Endodermal cell (in vitro differentiated cells): Measurements from ENCODE around the gene GDF15. TPM values are rescaled to one million over a fixed set of nuclear protein-coding genes. Genes with fewer than 3 reads are reported as not detected.
A peak's percentile ranks its signal among the peaks of the same experiment; 100 is the strongest.

Source experiments
- DNase-seq: peaks from one replicate; pipeline ENCODE4 v3.0.0-alpha.2; 2017
- H3K27ac ChIP-seq: 2 replicates; pipeline ENCODE4 v1.5.1; 2013; ENCODE audit warnings: mild to moderate bottlenecking, low read depth, low read length, moderate library complexity
- H3K27me3 ChIP-seq: 2 replicates; pipeline ENCODE4 v1.6.1; 2013; ENCODE audit warnings: mild to moderate bottlenecking, low read length, moderate library complexity; ENCODE audit not compliant: insufficient read depth, control insufficient read depth, poor library complexity, severe bottlenecking
- H3K36me3 ChIP-seq: 2 replicates; pipeline ENCODE4 v1.7.0; 2013; ENCODE audit warnings: mild to moderate bottlenecking, low read length, moderate library complexity; ENCODE audit not compliant: control insufficient read depth, insufficient read depth
- H3K4me1 ChIP-seq: one replicate; pipeline ENCODE4 v1.7.0; 2013; ENCODE audit warnings: low read length; ENCODE audit not compliant: control insufficient read depth, insufficient read depth
- H3K4me3 ChIP-seq: 2 replicates; pipeline ENCODE4 v1.5.1; 2013; ENCODE audit warnings: mild to moderate bottlenecking, low read length, moderate library complexity
- H3K9ac ChIP-seq: 2 replicates; pipeline ENCODE4 v1.6.1; 2013; ENCODE audit warnings: mild to moderate bottlenecking, low read length, moderate library complexity; ENCODE audit not compliant: poor library complexity, severe bottlenecking; ENCODE audit errors: extremely low read depth
- H3K9me3 ChIP-seq: 2 replicates; pipeline ENCODE4 v1.6.1; 2013; ENCODE audit warnings: mild to moderate bottlenecking, low read length, moderate library complexity; ENCODE audit not compliant: control insufficient read depth
- H3K27ac Mint-ChIP-seq: 2 replicates; pipeline ENCODE4 v1.8.0; 2020; ENCODE audit warnings: mixed read lengths
- H3K27me3 Mint-ChIP-seq: 2 replicates; pipeline ENCODE4 v1.8.0; 2021; ENCODE audit warnings: mild to moderate bottlenecking, mixed read lengths; ENCODE audit not compliant: insufficient read depth
- H3K36me3 Mint-ChIP-seq: 2 replicates; pipeline ENCODE4 v1.8.0; 2020; ENCODE audit warnings: low read depth, mixed read lengths
- H3K4me1 Mint-ChIP-seq: 2 replicates; pipeline ENCODE4 v1.8.0; 2020; ENCODE audit warnings: mixed read lengths
- H3K4me3 Mint-ChIP-seq: 2 replicates; pipeline ENCODE4 v1.8.0; 2020; ENCODE audit warnings: mild to moderate bottlenecking, moderate library complexity, mixed read lengths
- H3K9me3 Mint-ChIP-seq: 2 replicates; pipeline ENCODE4 v1.8.0; 2020; ENCODE audit warnings: mild to moderate bottlenecking, mixed read lengths
- CTCF ChIP-seq: fragments of 200-600 bp; sonication (generic); conservative IDR thresholded peaks from 2 replicates; pipeline ENCODE4 v1.5.0; 2021; ENCODE audit warnings: antibody characterized with exemption, mild to moderate bottlenecking
- WGBS, 2 experiments: methylation state at CpG; one replicate each; pipeline versions ENCODE4 v1.1.5 to v1.1.7; 2013; ENCODE audit warnings: missing lambda C conversion rate in 2 of 2, mixed read lengths in 1 of 2; ENCODE audit not compliant: insufficient coverage in 1 of 2, insufficient read length in 1 of 2; 5-methylcytosine and 5-hydroxymethylcytosine counted together
- total RNA-seq, 2 donors: library from RNA; stranded (reverse); fragmentation: NEBNext Ultra II Directional in 1 of 2; extraction: Animal tissue kit (Norgen Biotek cat#: 25700) in 1 of 2; gene quantifications; 2 replicates in 1 of 2; 3 replicates in 1 of 2; pipeline ENCODE4 v1.2.1, GENCODE V29; 2021

GDF15 gene
- total RNA-seq, 2 donors from 2014 or later = 0.90 to 2.2 TPM

- Mint-ChIP-seq H3K36me3 (no peaks in the 10 kb centered on the region), H3K4me1 (peaks cover 5% of the 10 kb centered on the region), H3K9me3 (no peaks in the 10 kb centered on the region), H3K27ac (no peak overlapping the region), H3K4me3 (peak overlapping the region; percentile 45), H3K27me3 (peaks cover 4% of the 10 kb centered on the region)
- Histone ChIP-seq H3K27ac (peak overlapping the region; percentile 94), H3K4me1 (peaks cover 7% of the 10 kb centered on the region), H3K9me3 (no peaks in the 10 kb centered on the region), H3K36me3 (no peaks in the 10 kb centered on the region), H3K27me3 (no peaks in the 10 kb centered on the region), H3K4me3 (peak overlapping the region; percentile 58), H3K9ac (peak overlapping the region; percentile 69)
- 26 to 48% methylated on average over 8 to 13 of the region's 13 CpGs for WGBS, 2 experiments
- peak; percentile 70 for DNase-seq
- no peak for TF ChIP-seq CTCF
Measured at GRCh38 chr19:18429717-18430416, 43.9 kb downstream of the GDF15 start.

GRCh38 chr19:18430417-18431144 is 44.6 kb downstream of the GDF15 start:
- Mint-ChIP-seq H3K27me3 (peaks cover 4% of the 10 kb centered on the region), H3K36me3 (no peaks in the 10 kb centered on the region), H3K27ac (no peak overlapping the region), H3K4me1 (peaks cover 5% of the 10 kb centered on the region), H3K9me3 (no peaks in the 10 kb centered on the region), H3K4me3 (peak overlapping the region; percentile 19)
- TF ChIP-seq CTCF = no peak
- no peak for DNase-seq
- 89 to 92% methylated on average over 12 to 21 of the region's 21 CpGs for WGBS, 2 experiments
- H3K36me3 ChIP-seq = no peaks in the 10 kb centered on the region
- H3K27me3 ChIP-seq = no peaks in the 10 kb centered on the region
- no peak overlapping the region for H3K9ac ChIP-seq
- no peak overlapping the region for H3K4me3 ChIP-seq
- H3K27ac ChIP-seq = no peak overlapping the region
- H3K9me3 ChIP-seq = no peaks in the 10 kb centered on the region
- peaks cover 7% of the 10 kb centered on the region for H3K4me1 ChIP-seq

- peaks cover 3% of the 10 kb centered on the region for H3K27me3 Mint-ChIP-seq
- no peak overlapping the region for H3K4me3 ChIP-seq
- H3K9ac ChIP-seq = no peak overlapping the region
- H3K36me3 Mint-ChIP-seq = peaks cover 6% of the 10 kb centered on the region
- 89 to 90% methylated on average over 9 to 28 of the region's 34 CpGs for WGBS, 2 experiments
- H3K4me3 Mint-ChIP-seq = peak overlapping the region; percentile 58
- H3K27me3 ChIP-seq = no peaks in the 10 kb centered on the region
- H3K27ac Mint-ChIP-seq = peak overlapping the region; percentile 72
- no peak for DNase-seq
- no peaks in the 10 kb centered on the region for H3K9me3 ChIP-seq
- H3K27ac ChIP-seq = no peak overlapping the region
- no peaks in the 10 kb centered on the region for H3K9me3 Mint-ChIP-seq
- no peak for TF ChIP-seq CTCF
- peaks cover 2% of the 10 kb centered on the region for H3K4me1 Mint-ChIP-seq
- peaks cover 7% of the 10 kb centered on the region for H3K4me1 ChIP-seq
- H3K36me3 ChIP-seq = peaks cover 3% of the 10 kb centered on the region
Measured at GRCh38 chr19:18431351-18432197, 45.6 kb downstream of the GDF15 start.
